ENCODE measurements around the gene RALGAPB.

The RALGAPB gene

DNA sequence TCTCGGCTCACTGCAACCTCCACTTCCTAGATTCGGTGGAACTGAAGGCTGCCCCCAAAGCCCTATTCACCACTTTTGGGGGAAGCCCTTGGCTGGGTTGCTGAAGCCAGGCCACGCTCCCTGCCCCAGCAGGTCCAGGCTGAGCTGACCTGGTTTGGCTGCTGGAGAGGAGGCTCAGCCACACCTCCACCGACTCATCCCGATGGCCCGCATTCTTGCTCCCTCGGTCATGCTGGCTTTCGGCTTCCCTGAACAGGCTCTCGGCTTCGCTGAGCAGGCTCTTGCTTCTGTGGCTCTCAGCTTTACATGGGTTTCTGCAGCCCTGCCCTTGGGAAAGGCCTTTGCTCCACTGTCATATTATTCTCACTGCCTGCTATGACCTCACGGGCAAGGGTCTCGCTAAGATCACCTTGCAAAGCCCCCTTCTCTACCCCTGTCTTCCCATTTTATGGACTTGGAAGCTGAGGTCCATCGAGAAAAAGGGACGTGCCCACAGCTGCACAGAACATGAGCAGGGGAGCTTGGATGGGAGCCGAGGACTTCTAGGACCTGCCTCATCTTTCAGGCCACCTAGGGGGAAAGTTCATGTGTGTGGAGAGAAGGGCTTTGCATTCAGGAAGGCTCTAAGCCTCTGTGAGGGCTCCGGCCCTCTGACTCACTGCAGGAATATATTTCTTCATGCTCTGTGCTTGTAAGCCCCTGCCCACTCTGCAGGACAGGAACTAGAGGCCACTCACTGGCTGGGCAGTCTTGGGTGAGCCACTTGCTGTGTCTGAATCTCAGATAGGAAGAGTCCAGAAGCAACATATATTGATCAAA lies 144.6 kb downstream of the RALGAPB start:
- no peak for DNase-seq

DNA sequence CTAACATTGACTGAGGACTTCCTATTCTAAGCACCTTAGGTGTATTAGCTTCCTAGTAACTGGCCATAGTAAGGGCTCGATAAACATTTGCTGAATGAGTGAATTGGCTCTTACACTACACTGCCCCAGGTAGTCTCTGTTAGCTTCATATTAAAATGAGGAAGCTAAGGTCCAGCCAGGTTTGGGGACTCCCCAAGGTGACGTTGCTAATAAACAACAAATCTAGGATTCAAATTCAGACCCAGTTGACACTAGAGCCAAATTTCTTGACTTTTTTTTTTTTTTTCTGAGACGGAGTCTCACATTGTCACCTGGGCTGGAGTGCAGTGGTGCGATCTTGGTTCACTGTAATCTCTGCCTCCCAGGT lies 145.2 kb downstream of the RALGAPB start:
- DNase-seq: no peak

DNA sequence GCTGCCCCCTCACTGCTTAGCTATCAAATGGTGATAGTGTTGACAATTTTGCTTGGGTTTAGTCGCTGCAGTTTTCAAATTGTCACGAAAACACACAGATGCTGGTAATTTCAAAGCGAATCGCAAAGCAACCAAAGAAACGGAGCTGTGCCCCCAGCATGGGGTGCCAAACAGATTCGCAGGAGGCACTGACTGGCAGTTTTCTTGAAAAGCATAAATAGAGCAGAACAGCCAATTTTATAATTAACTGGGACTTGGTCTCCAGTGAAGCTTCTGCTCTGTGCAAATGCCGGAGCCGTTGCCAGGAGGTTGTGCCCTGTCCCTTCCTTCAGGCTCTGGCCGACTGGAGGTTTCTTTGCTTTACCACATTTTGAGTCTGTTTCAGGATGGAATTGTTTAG lies 147.8 kb downstream of the RALGAPB start:
- no peak for DNase-seq

DNA sequence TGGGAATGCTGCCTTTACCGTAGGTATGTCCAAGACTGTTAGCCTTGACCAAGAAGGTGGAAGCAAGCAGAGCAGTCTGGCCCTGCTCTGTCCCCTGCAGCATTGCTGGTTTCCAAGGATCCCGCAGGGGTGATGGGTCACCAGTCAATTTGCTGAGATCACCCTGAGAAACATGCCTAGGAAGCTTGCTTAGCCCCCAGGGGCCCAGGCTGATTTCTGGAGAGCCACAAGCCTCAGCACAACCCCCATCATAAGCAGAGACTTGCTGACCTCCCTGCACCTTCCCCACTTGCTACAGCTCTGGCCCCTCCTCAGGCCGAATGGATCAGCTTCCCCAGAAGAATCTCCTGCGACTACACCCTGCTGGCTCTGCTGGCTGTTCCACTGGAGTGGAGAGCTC lies 150.4 kb downstream of the RALGAPB start:
- no peak for DNase-seq

DNA sequence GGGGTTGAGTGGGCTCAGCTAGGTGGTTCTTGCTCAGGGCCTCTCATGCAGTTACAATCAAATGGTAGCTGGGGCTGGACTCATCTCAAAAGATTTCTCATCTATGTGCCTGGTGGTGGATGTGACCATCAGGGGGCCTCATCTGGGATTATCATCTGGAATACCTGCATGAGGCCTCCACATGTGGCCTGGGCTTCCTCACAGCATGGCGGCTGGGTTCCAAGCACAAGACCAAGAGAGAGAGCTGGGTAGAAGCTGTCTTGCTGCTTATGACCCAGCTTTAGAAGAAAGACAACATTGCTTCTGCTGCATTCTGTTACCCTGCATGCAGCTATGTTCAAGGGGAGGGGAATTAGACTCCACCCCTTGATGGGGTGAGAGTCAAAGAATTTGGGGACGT lies 151.4 kb downstream of the RALGAPB start:
- DNase-seq: no peak

DNA sequence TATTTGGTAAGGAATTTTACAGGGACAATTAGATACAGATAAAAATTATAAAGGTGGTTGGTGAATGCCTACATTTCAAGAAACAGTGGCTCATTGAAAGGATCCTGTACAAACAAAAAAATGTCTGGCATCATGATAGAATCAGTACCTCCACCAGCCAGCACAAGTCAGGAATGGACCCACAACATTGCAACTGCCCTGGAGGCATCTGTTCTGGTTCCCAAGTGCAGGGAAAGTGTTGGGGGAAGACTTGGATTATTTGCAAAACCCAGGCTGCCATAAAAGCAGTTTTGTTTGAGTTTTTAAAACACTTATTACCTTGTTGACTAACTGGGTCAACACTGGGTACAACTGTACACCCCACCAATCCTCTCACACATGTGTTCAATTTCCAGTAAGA lies 153.3 kb downstream of the RALGAPB start:
- no peak for DNase-seq

DNA sequence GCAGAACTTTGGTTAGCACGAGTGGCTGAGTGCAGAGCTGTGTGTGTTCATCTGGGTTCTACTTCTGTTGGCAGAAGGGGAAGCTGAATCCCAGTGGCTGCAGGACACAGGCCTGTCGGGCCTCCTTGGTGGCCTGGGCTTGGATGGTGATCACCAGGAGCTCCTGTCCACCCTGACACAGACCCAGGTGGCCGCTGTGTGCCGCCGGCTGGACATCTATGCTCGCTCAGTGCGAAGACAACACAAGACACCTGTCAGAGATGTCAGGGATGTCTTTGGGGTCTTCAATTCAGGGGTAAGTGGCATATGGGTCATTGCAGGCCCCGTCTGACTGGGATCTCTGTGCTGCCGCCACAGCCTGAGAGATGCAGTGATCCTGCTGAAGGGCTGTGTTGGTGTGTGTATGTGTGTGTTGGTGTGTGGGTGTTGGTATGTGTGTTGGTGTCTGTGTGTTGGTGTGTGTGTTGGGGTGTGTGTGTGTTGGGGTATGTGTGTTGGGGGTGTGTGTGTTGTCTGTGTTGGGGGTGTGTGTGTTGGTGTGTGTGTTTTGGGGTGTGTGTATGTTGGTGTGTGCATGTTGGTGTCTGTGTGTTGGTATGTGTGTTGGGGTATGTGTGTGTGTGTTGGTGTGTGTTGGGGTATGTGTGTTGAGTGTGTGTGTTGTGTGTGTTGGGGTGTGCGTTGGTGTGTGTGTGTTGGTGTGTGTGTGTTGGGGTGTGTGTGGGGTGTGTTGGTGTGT lies 154.4 kb downstream of the RALGAPB start:
- DNase-seq: no peak

All from right forelimb (tissue), 1 donor.